Measurements from ENCODE around the gene SPRR5.

SPRR5 gene

DNA sequence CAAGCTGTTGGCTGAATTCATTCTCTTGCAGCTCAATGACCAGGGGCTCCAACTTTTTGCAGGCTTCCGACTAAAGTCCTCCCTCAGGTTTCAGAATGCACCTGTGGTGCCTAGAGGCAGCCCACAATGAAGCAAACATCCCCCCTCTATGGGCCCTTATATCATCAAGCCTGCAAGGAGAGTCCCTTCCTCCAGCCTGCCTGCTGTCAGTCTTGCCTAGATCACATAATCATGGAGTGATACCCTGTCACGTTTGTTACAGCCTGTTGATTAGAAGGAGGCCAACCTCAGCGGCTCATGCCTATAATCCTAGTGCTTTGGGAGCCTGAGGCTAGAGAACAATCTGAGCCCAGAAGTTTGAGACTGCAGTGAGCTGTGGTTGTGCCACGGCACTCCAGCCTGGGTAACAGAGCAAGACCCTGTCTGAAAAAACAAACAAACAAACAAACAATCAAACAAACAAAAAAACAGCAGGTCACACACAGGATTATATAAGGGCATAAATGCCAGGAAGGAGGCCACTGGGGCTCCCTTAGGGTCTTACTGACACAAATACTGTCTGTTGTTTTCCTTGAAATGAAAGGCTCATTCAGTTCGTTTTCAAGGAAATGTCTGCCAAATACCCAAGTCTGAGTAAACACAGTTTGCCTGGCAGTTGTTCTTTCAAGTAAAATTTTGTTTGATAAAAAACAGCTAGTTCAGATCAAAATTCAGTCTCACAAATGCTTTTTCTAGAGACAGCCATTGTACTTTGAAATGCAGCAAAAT lies 49.8 kb downstream of the SPRR5 start:
- H3K27ac ChIP-seq = no peak overlapping the region
- TF ChIP-seq, protein P1, sequence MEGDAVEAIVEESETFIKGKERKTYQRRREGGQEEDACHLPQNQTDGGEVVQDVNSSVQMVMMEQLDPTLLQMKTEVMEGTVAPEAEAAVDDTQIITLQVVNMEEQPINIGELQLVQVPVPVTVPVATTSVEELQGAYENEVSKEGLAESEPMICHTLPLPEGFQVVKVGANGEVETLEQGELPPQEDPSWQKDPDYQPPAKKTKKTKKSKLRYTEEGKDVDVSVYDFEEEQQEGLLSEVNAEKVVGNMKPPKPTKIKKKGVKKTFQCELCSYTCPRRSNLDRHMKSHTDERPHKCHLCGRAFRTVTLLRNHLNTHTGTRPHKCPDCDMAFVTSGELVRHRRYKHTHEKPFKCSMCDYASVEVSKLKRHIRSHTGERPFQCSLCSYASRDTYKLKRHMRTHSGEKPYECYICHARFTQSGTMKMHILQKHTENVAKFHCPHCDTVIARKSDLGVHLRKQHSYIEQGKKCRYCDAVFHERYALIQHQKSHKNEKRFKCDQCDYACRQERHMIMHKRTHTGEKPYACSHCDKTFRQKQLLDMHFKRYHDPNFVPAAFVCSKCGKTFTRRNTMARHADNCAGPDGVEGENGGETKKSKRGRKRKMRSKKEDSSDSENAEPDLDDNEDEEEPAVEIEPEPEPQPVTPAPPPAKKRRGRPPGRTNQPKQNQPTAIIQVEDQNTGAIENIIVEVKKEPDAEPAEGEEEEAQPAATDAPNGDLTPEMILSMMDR (IDR thresholded peaks at IDR 0.05) = no peak
- no peak for TF ChIP-seq ZFX (IDR thresholded peaks at IDR 0.05; ENCODE audit: borderline replicate concordance)

DNA sequence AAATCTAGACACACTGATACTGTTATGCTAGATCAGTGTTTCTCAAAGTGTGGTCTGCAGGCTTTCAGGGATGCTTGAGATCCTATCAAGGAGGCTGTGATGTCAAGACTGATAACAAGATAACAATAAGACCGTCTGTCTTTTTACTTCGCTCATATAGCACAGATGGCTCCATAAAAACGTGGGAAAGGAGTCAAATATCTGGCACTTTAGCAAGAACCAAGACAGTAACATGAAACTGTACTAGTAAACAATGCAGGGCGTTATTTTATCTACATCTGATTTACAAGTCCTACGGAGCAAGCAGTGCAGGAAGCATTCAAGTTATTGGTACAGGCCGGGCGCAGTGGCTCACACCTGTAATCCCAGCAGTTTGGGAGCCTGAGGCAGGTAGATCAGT lies 50.9 kb downstream of the SPRR5 start:
- H3K27ac ChIP-seq = no peak overlapping the region
- TF ChIP-seq, protein P1 (IDR thresholded peaks at IDR 0.05) = no peak
- TF ChIP-seq ZFX (IDR thresholded peaks at IDR 0.05; ENCODE audit: borderline replicate concordance) = no peak

DNA sequence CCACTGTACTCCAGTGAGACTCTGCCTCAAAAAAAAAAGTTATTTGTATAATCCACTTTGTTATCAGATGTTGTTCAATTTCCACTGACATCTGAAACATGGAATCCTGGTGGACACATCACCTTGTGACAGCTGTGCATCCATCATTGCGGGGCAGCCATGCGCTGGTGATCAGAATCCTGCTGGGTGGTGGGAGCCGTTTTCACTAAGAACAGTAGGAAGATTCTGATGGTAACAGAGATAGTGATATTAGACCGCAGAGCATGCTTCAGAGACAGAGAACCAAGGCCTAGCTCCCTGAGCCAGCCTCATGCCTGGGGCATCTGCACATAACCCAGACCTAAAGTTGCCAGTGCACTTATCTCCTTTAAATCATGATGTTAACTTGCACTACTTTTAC lies 51.5 kb downstream of the SPRR5 start:
- H3K27ac ChIP-seq = no peak overlapping the region
- no peak for TF ChIP-seq ZFX (IDR thresholded peaks at IDR 0.05; ENCODE audit: borderline replicate concordance)
- TF ChIP-seq, protein P1 (IDR thresholded peaks at IDR 0.05) = no peak

Data from 22Rv1 (cell line).